Effector memory CD8-positive, alpha-beta T cell (primary cell): ENCODE data around the gene TOX2.

Experiments used
- ATAC-seq: fragments of 150-1000 bp; cut with Tn5 transposase; replicated peaks from 2 replicates; pipeline ENCODE4 v1.10.0; 2021; ENCODE audit warnings: mild to moderate bottlenecking, moderate library complexity
- DNase-seq, 3 experiments: peaks; one replicate each; pipeline ENCODE4 v3.0.0; 2021
- H3K27ac Mint-ChIP-seq, 2 donors: one replicate each; pipeline ENCODE4 v1.8.0; 2022; ENCODE audit warnings: mild to moderate bottlenecking in 2 of 2, mixed read lengths in 2 of 2, moderate library complexity in 2 of 2
- H3K27me3 Mint-ChIP-seq, 2 donors: one replicate each; pipeline ENCODE4 v1.8.0; 2022; ENCODE audit warnings: mixed read lengths in 2 of 2
- H3K36me3 Mint-ChIP-seq: one replicate; pipeline ENCODE4 v1.8.0; 2022; ENCODE audit warnings: mild to moderate bottlenecking, moderate library complexity, mixed read lengths; ENCODE audit not compliant: insufficient read depth
- H3K4me1 Mint-ChIP-seq, 2 donors: one replicate each; pipeline ENCODE4 v1.8.0; 2022; ENCODE audit warnings: low read depth in 2 of 2, mixed read lengths in 2 of 2
- H3K4me3 Mint-ChIP-seq, 2 donors: one replicate each; pipeline ENCODE4 v1.8.0; 2022; ENCODE audit warnings: mild to moderate bottlenecking in 2 of 2, mixed read lengths in 2 of 2, moderate library complexity in 2 of 2
- H3K9me3 Mint-ChIP-seq, 2 donors: one replicate each; pipeline ENCODE4 v1.8.0; 2022; ENCODE audit warnings: mixed read lengths in 2 of 2

TOX2 gene

DNA sequence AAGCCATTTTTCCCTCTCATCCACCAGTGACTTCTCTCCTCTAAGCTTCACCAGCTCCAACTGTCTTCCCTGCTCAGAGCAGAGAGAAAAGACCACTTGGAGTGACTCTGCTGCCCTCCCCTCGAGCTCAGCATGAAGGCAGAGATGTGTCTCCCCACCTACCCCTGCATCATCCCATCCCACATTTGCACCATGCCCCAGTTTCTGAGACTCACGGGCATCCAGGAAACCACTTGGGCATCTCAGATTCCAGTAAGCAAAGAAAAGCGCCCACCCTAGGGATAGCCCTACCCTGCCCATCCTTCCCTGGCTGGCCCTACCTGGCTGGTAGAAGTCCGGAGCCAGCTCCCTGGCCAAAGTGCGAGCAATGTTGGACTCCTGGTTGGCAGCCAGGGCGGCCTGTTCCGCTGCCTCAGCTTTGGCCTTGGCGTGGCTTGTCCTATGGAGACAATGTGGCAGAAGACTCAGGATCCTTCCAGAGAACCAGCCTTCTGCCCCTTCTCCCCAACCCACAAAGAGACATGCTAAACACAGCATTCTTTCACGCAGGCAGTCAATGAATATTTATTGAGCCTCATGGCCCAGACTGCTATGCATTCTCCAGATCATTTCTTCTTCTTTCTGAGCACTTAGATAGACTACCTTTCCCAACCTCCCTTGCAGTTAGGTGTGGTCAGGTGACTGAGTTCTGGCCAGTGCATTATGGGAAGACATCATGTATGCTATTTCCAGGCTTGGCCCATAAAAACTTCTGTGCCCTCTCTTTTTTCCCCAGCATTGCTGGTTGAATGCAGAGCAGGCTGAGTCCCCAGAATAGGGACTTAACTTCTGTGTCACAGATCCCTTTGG, 203.8 kb downstream of the TOX2 start:
- peaks cover 62 to 92% of the 10 kb centered on the region in 2 donors for H3K27me3 Mint-ChIP-seq
- H3K4me3 Mint-ChIP-seq = no peak overlapping the region
- peaks cover 0 to 4% of the 10 kb centered on the region in 2 donors for H3K4me1 Mint-ChIP-seq
- no peak for ATAC-seq
- peaks cover 4% of the 10 kb centered on the region for H3K36me3 Mint-ChIP-seq
- H3K9me3 Mint-ChIP-seq = no peaks in the 10 kb centered on the region
- DNase-seq = no peak
- no peak overlapping the region for H3K27ac Mint-ChIP-seq
